Measurements from ENCODE around the gene MAOB.

The MAOB gene

DNA sequence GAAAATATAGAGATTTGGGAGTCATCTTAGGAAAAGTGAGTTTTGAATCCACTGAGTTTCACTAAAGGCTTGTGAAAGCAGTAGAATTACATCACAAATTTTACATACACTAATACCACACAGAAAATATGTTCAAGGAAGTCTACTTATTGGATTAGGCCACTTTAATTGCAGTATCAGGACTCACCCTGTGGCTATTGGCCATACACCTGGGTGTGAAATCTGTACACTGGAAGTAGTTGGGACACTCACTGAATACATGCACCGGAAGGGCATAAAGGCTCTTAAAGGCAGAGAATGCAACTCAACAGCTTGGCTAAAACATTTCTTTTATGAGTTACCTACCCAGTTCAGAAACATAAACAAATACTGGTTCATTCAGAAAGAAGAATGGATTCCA, 19.8 kb downstream of the MAOB start:
- DNase-seq (ENCODE audit: low spot score) = no peak
- POLR2A ChIA-PET (ENCODE audit: low non-redundant PET) = no interaction called here
- TF ChIP-seq, protein P1, sequence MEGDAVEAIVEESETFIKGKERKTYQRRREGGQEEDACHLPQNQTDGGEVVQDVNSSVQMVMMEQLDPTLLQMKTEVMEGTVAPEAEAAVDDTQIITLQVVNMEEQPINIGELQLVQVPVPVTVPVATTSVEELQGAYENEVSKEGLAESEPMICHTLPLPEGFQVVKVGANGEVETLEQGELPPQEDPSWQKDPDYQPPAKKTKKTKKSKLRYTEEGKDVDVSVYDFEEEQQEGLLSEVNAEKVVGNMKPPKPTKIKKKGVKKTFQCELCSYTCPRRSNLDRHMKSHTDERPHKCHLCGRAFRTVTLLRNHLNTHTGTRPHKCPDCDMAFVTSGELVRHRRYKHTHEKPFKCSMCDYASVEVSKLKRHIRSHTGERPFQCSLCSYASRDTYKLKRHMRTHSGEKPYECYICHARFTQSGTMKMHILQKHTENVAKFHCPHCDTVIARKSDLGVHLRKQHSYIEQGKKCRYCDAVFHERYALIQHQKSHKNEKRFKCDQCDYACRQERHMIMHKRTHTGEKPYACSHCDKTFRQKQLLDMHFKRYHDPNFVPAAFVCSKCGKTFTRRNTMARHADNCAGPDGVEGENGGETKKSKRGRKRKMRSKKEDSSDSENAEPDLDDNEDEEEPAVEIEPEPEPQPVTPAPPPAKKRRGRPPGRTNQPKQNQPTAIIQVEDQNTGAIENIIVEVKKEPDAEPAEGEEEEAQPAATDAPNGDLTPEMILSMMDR (conservative IDR thresholded peaks at IDR 0.05; ENCODE audit: low read depth) = no peak
- H3K27ac ChIP-seq = no peak overlapping the region
- CTCF ChIA-PET = interaction anchor here (0.7 kb wide), 1 partner anchor 607 kb away, joined by 5 read pairs; no protein-coding TSS in a partner anchor

GRCh38 chrX:43861750-43862149, 20.5 kb downstream of the MAOB start:
- no peak overlapping the region for H3K27ac ChIP-seq
- ChIA-PET CTCF (no interaction called here), POLR2A (ENCODE audit: low non-redundant PET) (no interaction called here)
- DNase-seq (ENCODE audit: low spot score) = no peak
- TF ChIP-seq, protein P1 (conservative IDR thresholded peaks at IDR 0.05; ENCODE audit: low read depth) = no peak

DNA sequence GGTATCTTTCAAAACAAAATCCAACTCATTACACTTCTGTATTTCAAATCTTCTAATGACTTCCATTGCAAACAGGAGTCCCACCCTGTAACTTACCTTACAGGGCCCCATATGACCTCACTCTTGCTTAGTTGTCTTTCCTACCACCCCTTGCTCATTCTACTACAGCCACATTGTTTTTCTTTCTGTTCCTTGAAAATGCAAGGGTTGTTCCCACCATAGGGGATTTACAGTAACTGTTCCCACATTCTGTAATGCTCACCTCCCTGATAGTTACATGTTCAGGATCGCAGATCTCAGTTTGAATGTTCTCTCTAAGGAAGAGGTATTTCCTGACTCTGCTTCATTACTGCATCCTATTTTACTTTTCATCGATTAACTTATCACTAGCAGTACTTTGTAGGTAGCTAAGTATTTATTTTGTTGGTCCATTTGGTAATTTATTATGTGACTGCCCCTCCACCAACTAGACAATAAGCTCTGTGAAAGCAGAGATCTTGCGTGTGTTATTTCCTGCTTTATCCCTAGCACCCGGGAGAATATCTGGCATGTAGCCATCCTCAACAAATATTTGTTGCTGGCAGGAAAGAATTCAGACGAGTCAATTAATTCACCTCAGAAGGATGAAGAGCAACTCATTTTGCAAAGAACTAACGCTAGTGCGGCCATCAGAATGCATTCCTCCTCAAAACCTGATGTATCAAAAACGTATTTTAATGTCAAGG, 21.4 kb downstream of the MAOB start:
- CTCF ChIA-PET = no interaction called here
- H3K27ac ChIP-seq = no peak overlapping the region
- POLR2A ChIA-PET (ENCODE audit: low non-redundant PET) = no interaction called here
- DNase-seq (ENCODE audit: low spot score) = no peak
- TF ChIP-seq, protein P1 (conservative IDR thresholded peaks at IDR 0.05; ENCODE audit: low read depth) = no peak

DNA sequence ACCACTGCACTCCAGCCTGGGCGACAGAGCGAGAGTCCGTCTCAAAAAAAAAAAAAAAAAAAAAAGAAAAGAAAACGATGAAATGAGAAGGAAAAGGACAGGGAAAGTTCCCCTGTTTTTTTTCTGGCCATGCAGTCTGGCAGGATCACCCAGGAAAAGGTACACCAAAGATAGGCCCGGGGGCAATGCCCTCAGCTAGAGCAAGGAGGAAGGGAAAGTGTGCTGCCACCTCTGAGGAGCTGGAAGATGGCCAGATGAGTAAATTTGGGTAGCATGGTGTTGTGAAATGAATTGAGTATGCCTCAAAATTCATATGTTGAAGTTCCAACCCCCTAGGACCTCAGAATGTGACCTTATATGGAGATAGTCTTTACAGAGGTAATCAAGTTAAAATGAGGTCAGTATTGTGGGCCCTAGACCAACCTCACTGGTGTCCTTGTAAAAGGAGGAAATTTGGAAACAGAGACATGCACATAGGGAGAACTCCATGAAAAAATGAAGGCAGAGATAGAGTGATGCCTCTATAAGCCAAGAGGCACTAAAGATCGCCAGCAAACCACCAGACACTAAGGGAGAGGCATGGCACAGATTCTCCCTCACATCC, 28.9 kb downstream of the MAOB start:
- DNase-seq (ENCODE audit: low spot score) = no peak
- CTCF ChIA-PET = no interaction called here
- POLR2A ChIA-PET (ENCODE audit: low non-redundant PET) = no interaction called here
- TF ChIP-seq, protein P1 (conservative IDR thresholded peaks at IDR 0.05; ENCODE audit: low read depth) = no peak
- no peak overlapping the region for H3K27ac ChIP-seq

- ChIA-PET POLR2A (ENCODE audit: low non-redundant PET) (no interaction called here), CTCF (no interaction called here)
- H3K27ac ChIP-seq = no peak overlapping the region
- TF ChIP-seq, protein P1 (conservative IDR thresholded peaks at IDR 0.05; ENCODE audit: low read depth) = no peak
- DNase-seq (ENCODE audit: low spot score) = no peak
Measured at GRCh38 chrX:43850629-43851028, 31.6 kb downstream of the MAOB start.

GRCh38 chrX:43849173-43849572, 33.1 kb downstream of the MAOB start:
- DNase-seq (ENCODE audit: low spot score) = no peak
- CTCF ChIA-PET = no interaction called here
- H3K27ac ChIP-seq = no peak overlapping the region
- POLR2A ChIA-PET (ENCODE audit: low non-redundant PET) = no interaction called here
- TF ChIP-seq, protein P1 (conservative IDR thresholded peaks at IDR 0.05; ENCODE audit: low read depth) = no peak

All from RWPE1 (cell line).